Neural progenitor cell (in vitro differentiated cells): ENCODE data around the gene NARF.

Source experiments
- CTCF ChIP-seq: fragments of 200-600 bp; sonication (generic); IDR thresholded peaks from 2 replicates; pipeline ENCODE4 v1.5.1; 2017; ENCODE audit warnings: antibody characterized with exemption, mild to moderate bottlenecking
- EZH2phosphoT487 ChIP-seq: fragments of 200-600 bp; sonication (generic); IDR thresholded peaks from 2 replicates; pipeline ENCODE4 v1.6.1; 2017; ENCODE audit warnings: antibody characterized with exemption

DNA sequence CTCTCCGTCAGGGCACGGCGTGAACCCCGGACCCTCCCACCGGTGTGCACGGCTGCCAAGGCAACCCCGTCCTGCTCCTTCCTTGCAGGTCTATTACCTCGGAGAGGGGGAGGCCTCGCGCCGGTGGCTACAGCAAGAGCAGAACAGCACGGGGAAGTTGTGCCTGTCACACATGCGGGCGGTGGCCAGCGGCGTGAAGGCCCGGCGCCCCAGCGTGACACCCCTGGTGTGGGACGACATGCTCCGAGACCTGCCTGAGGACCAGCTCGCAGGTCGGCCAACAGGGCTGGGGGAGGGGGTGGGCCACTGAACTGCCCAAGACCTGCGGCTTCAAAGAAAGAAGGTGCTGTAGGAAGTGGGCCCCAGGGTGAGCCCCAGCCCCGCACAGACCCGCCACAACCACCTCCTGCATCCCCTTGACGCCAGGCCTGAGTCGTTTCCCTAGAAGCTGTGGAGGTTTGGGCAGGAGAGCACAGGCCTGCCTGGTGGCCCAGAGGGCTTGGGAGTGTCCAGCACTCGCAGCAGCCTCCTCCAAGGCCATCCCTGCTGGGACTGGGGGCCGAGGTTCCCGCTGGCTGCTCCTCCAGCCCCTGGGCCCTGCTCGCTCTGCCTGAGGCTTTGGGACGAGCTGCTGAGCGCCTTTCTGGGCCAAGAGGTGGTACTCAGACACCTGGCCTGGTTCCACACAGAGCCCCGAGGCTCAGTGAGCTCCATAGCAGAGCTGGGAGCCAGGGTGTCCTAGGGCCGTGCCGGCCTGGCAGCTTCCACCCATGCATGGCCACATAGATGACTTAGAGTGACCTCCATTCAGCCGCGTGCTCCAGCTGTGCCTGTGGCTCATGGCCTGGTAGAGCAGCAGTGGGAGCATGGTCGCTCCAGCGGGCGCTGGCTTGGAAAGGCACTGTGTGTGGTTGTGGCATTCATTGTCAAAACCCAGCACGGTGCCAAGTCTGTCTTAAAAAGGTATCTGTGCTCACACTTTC, 22.6 kb upstream of the NARF start:
- TF ChIP-seq EZH2phosphoT487 (no peak), CTCF (no peak)
